ENCODE results near the gene NBAS.

NBAS gene

GRCh38 chr2:15436195-15436594 is 124.9 kb downstream of the NBAS start:
- Histone ChIP-seq H3K9ac (ENCODE audit: low read depth, low read length) (no peak overlapping the region), H3K36me3 (ENCODE audit: control insufficient read depth, insufficient read depth, low read length) (no peaks in the 10 kb centered on the region), H3K4me3 (ENCODE audit: low read depth, low read length) (no peak overlapping the region), H3K27ac (ENCODE audit: low read depth, low read length) (no peak overlapping the region), H3K27me3 (ENCODE audit: control insufficient read depth, insufficient read depth, low read length) (no peaks in the 10 kb centered on the region), H3K9me3 (ENCODE audit: control insufficient read depth, insufficient read depth, low read length) (peaks cover 5% of the 10 kb centered on the region; the same call in 1 of the 2 replicates), H3K4me1 (ENCODE audit: control insufficient read depth, insufficient read depth, low read length) (0 out of 2 replicates have a peak, but pooled peaks cover 4% of the 10 kb centered on the region)

DNA sequence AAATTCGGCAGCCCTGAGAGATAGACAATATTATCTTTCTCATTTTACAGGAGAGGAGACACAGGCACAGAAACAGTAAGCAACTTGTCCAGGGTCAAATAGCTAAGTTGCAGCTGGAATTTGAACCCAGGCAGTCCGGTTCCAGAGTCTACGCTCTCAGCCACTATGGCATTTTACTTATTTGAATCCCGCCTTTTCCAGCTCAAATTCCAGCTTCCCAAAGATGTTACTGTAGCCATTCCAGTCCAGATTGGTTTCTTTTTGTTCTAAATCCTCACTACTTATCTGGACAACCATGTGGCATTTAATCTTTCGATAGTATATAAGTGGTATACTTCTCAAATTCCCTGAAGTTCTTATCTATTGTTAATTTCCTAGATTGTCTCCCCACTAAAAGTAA is 125.7 kb downstream of the NBAS start:
- Histone ChIP-seq H3K9ac (ENCODE audit: low read depth, low read length) (no peak overlapping the region), H3K4me3 (ENCODE audit: low read depth, low read length) (no peak overlapping the region), H3K4me1 (ENCODE audit: control insufficient read depth, insufficient read depth, low read length) (0 out of 2 replicates have a peak, but pooled peaks cover 4% of the 10 kb centered on the region)

DNA sequence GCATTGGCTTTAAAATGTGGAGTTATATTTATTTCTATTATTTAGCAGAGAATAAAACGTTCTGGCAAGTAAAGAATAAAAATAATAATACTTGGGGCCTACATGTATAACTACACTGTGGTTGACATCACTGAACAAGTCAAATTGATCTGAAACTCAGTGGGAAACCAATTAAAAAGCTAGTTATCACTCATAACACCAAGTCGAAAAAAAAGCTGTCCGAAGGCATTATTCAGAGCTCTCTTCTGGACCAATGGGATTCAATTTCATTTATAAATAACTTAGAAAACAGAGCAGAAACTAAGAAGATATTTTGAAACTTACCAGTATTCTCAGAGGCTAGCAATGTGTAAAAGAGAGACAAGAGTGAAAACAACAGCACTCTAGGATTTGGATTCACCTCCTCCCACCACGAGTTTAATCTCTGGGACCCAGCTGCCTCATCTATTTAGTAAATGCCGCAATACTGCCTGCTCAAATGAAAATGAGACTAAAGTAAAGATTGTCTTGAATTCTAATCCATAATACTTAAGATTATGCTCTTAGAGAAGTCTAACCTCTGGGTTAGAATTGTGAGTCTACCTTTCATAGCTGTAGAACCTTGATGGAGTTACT is 128.4 kb downstream of the NBAS start:
- H3K27ac ChIP-seq (ENCODE audit: low read depth, low read length): no peak overlapping the region
- H3K4me1 ChIP-seq (ENCODE audit: control insufficient read depth, insufficient read depth, low read length): 0 out of 2 replicates have a peak, but pooled peaks cover 4% of the 10 kb centered on the region
- H3K4me3 ChIP-seq (ENCODE audit: low read depth, low read length): no peak overlapping the region
- no peaks in the 10 kb centered on the region for H3K9me3 ChIP-seq (ENCODE audit: control insufficient read depth, insufficient read depth, low read length)
- H3K9ac ChIP-seq (ENCODE audit: low read depth, low read length): no peak overlapping the region
- H3K27me3 ChIP-seq (ENCODE audit: control insufficient read depth, insufficient read depth, low read length): no peaks in the 10 kb centered on the region
- no peaks in the 10 kb centered on the region for H3K36me3 ChIP-seq (ENCODE audit: control insufficient read depth, insufficient read depth, low read length)

More for the DNA sequence above, 125.7 kb downstream of the NBAS start:
- Histone ChIP-seq H3K9me3 (ENCODE audit: control insufficient read depth, insufficient read depth, low read length) (peaks cover 5% of the 10 kb centered on the region; the same call in 1 of the 2 replicates), H3K27ac (ENCODE audit: low read depth, low read length) (no peak overlapping the region), H3K36me3 (ENCODE audit: control insufficient read depth, insufficient read depth, low read length) (no peaks in the 10 kb centered on the region), H3K27me3 (ENCODE audit: control insufficient read depth, insufficient read depth, low read length) (no peaks in the 10 kb centered on the region)

DNA sequence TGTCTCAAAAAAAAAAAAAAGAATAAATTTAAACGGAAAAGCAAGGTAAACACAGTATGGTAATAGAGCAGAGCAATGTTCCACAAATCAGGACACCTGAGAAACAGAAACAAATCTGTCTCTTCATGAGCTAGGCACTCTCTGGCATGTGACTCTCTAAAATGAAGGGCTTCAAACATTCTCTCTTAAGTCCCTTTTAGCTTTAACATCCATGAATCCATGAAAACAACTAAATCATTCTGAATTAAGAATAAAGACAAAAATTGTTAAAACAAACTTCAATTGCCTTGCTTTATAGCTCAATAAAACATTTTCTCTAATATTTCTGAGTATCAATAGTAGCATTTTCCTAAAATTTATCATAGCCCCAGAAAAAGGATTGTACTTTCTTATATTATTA is 132.1 kb downstream of the NBAS start:
- H3K36me3 ChIP-seq (ENCODE audit: control insufficient read depth, insufficient read depth, low read length): no peaks in the 10 kb centered on the region

DNA sequence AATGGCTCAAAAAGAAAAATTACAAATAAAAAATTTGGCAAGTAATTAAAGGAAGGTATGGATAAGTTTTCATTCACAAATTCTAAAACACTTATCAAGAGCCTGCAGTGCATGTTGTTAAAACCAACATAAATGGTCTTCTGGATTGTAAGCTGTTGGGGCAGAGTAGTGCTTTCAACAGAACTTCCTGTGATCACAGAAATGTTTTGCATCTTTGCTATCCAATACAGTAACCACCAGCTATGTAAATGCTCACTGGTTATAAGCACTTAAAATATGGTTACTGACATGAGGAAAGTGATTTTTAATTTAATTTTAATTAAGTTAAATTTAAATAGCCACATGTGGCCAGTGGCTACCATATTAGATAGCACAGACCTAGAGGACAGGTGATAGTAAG is 133.1 kb downstream of the NBAS start:
- Histone ChIP-seq H3K27me3 (ENCODE audit: control insufficient read depth, insufficient read depth, low read length) (no peaks in the 10 kb centered on the region), H3K9ac (ENCODE audit: low read depth, low read length) (no peak overlapping the region), H3K9me3 (ENCODE audit: control insufficient read depth, insufficient read depth, low read length) (no peaks in the 10 kb centered on the region), H3K27ac (ENCODE audit: low read depth, low read length) (no peak overlapping the region), H3K4me1 (ENCODE audit: control insufficient read depth, insufficient read depth, low read length) (peaks cover 13% of the 10 kb centered on the region; the same call in 1 of the 2 replicates), H3K4me3 (ENCODE audit: low read depth, low read length) (no peak overlapping the region), H3K36me3 (ENCODE audit: control insufficient read depth, insufficient read depth, low read length) (no peaks in the 10 kb centered on the region)

More for the DNA sequence above, 132.1 kb downstream of the NBAS start:
- no peak overlapping the region for H3K4me3 ChIP-seq (ENCODE audit: low read depth, low read length)
- H3K9me3 ChIP-seq (ENCODE audit: control insufficient read depth, insufficient read depth, low read length): no peaks in the 10 kb centered on the region
- H3K4me1 ChIP-seq (ENCODE audit: control insufficient read depth, insufficient read depth, low read length): peaks cover 14% of the 10 kb centered on the region; the same call in 1 of the 2 replicates
- H3K27me3 ChIP-seq (ENCODE audit: control insufficient read depth, insufficient read depth, low read length): no peaks in the 10 kb centered on the region
- no peak overlapping the region for H3K9ac ChIP-seq (ENCODE audit: low read depth, low read length)
- H3K27ac ChIP-seq (ENCODE audit: low read depth, low read length): no peak overlapping the region

DNA sequence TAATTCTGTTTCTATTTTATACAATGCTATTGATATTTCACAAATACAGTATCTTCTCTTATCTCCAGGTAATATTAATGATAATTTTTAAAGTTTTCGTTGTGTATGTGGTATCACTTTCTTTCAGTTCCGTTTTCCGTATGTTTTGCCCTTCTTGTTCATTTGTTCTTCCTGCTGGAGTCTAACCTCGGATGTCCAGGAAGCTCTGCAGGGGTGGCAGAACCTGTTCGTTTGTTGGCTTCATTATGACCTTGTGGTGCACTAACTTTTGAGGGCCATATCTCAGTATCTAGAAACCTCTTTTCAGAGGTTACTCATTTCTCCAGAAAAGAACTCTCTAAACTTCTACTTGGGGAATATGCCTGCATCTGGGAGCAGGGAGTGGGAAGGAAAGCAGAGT is 134.5 kb downstream of the NBAS start:
- Histone ChIP-seq H3K4me1 (ENCODE audit: control insufficient read depth, insufficient read depth, low read length) (peaks cover 13% of the 10 kb centered on the region; the same call in 1 of the 2 replicates), H3K36me3 (ENCODE audit: control insufficient read depth, insufficient read depth, low read length) (no peaks in the 10 kb centered on the region), H3K27me3 (ENCODE audit: control insufficient read depth, insufficient read depth, low read length) (no peaks in the 10 kb centered on the region), H3K27ac (ENCODE audit: low read depth, low read length) (no peak overlapping the region), H3K9me3 (ENCODE audit: control insufficient read depth, insufficient read depth, low read length) (no peaks in the 10 kb centered on the region), H3K9ac (ENCODE audit: low read depth, low read length) (no peak overlapping the region), H3K4me3 (ENCODE audit: low read depth, low read length) (no peak overlapping the region)

DNA sequence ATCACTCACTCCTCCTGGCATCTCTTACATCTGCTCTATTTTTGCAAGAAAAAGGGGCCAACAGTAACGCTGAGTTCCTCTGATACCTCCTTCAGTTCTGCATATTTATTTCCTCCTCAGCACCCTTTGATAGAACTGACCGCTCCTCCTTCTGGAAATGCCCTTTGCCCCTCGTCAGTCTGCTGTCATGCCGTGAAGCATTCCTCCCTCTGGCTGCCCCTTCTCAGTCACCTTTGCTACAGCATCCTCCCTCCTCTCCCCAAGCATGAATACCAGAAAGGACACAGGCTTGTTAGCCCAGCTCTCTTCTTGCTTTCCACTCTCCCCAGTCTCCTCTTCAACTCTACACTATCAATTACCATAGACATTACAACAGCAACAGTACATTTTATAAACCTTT is 135.4 kb downstream of the NBAS start:
- Histone ChIP-seq H3K9me3 (ENCODE audit: control insufficient read depth, insufficient read depth, low read length) (no peaks in the 10 kb centered on the region), H3K9ac (ENCODE audit: low read depth, low read length) (no peak overlapping the region), H3K4me3 (ENCODE audit: low read depth, low read length) (no peak overlapping the region), H3K27me3 (ENCODE audit: control insufficient read depth, insufficient read depth, low read length) (no peaks in the 10 kb centered on the region), H3K36me3 (ENCODE audit: control insufficient read depth, insufficient read depth, low read length) (no peaks in the 10 kb centered on the region), H3K27ac (ENCODE audit: low read depth, low read length) (no peak overlapping the region), H3K4me1 (ENCODE audit: control insufficient read depth, insufficient read depth, low read length) (peaks cover 13% of the 10 kb centered on the region; the same call in 1 of the 2 replicates)

DNA sequence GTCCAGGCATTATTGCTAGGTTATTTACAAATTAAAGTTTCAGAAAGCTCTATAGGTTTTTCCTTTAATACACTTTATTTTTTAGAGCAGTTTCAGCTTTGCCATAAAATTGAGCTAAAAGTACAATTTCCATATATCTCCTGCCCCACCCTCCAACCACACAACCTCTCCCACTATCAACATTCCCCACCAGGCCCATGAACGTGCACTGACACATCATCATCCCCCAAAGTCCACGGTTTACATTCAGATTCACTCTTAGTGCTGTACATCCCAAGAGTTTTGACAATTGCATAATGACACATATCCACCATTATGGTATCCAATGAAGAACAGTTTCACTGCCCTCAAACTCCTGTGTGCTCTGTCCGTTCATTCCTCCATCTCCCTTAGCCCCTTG is 139.4 kb downstream of the NBAS start:
- Histone ChIP-seq H3K4me1 (ENCODE audit: control insufficient read depth, insufficient read depth, low read length) (peaks cover 13% of the 10 kb centered on the region; the same call in 1 of the 2 replicates), H3K9me3 (ENCODE audit: control insufficient read depth, insufficient read depth, low read length) (no peaks in the 10 kb centered on the region), H3K36me3 (ENCODE audit: control insufficient read depth, insufficient read depth, low read length) (no peaks in the 10 kb centered on the region), H3K27ac (ENCODE audit: low read depth, low read length) (no peak overlapping the region), H3K27me3 (ENCODE audit: control insufficient read depth, insufficient read depth, low read length) (no peaks in the 10 kb centered on the region), H3K9ac (ENCODE audit: low read depth, low read length) (no peak overlapping the region), H3K4me3 (ENCODE audit: low read depth, low read length) (no peak overlapping the region)

GRCh38 chr2:15415748-15416147 is 145.4 kb downstream of the NBAS start:
- H3K9ac ChIP-seq (ENCODE audit: low read depth, low read length): no peak overlapping the region
- no peaks in the 10 kb centered on the region for H3K4me1 ChIP-seq (ENCODE audit: control insufficient read depth, insufficient read depth, low read length)
- no peaks in the 10 kb centered on the region for H3K36me3 ChIP-seq (ENCODE audit: control insufficient read depth, insufficient read depth, low read length)
- no peak overlapping the region for H3K27ac ChIP-seq (ENCODE audit: low read depth, low read length)
- no peaks in the 10 kb centered on the region for H3K9me3 ChIP-seq (ENCODE audit: control insufficient read depth, insufficient read depth, low read length)
- H3K27me3 ChIP-seq (ENCODE audit: control insufficient read depth, insufficient read depth, low read length): no peaks in the 10 kb centered on the region
- no peak overlapping the region for H3K4me3 ChIP-seq (ENCODE audit: low read depth, low read length)

DNA sequence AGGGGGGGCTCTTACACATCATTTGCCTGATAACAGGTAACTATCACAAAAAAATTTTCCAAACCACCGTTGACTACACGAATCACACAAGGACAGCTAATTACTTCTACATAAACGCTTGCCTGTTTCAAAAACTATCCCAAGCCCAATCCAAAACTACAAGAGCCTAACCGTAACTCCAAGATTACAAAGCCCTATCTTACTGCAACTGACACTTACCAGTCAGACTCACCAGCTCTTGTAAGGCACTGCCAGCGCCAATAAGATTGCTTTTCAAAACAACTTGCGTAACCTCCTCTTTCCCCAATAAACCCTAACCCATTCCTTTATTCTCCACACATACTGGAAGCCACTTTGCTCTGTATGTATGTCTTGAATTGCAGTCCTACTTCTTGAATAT is 148.4 kb downstream of the NBAS start:
- no peak overlapping the region for H3K27ac ChIP-seq (ENCODE audit: low read depth, low read length)
- H3K27me3 ChIP-seq (ENCODE audit: control insufficient read depth, insufficient read depth, low read length): no peaks in the 10 kb centered on the region
- no peaks in the 10 kb centered on the region for H3K4me1 ChIP-seq (ENCODE audit: control insufficient read depth, insufficient read depth, low read length)
- H3K4me3 ChIP-seq (ENCODE audit: low read depth, low read length): no peak overlapping the region
- H3K36me3 ChIP-seq (ENCODE audit: control insufficient read depth, insufficient read depth, low read length): no peaks in the 10 kb centered on the region
- H3K9ac ChIP-seq (ENCODE audit: low read depth, low read length): no peak overlapping the region
- H3K9me3 ChIP-seq (ENCODE audit: control insufficient read depth, insufficient read depth, low read length): no peaks in the 10 kb centered on the region

GRCh38 chr2:15412309-15412708 is 148.8 kb downstream of the NBAS start:
- H3K9ac ChIP-seq (ENCODE audit: low read depth, low read length): no peak overlapping the region
- no peaks in the 10 kb centered on the region for H3K27me3 ChIP-seq (ENCODE audit: control insufficient read depth, insufficient read depth, low read length)
- no peaks in the 10 kb centered on the region for H3K36me3 ChIP-seq (ENCODE audit: control insufficient read depth, insufficient read depth, low read length)
- H3K4me1 ChIP-seq (ENCODE audit: control insufficient read depth, insufficient read depth, low read length): no peaks in the 10 kb centered on the region
- H3K4me3 ChIP-seq (ENCODE audit: low read depth, low read length): no peak overlapping the region
- H3K9me3 ChIP-seq (ENCODE audit: control insufficient read depth, insufficient read depth, low read length): no peaks in the 10 kb centered on the region
- no peak overlapping the region for H3K27ac ChIP-seq (ENCODE audit: low read depth, low read length)
